SU-DHL-6 (cell line): ENCODE data around the gene SIGLEC1.

Source experiments
- EZH2phosphoT487 ChIP-seq: fragments of 200-600 bp; sonication (generic), shearing (Covaris generic); conservative IDR thresholded peaks from 2 replicates; pipeline ENCODE4 v1.6.1; 2018; ENCODE audit warnings: mild to moderate bottlenecking, antibody characterized with exemption, low read length, moderate library complexity, mixed read lengths
- TF ChIP-seq, protein P1 (sequence below): fragments of 200-600 bp; sonication (generic); IDR thresholded peaks from one replicate; pipeline ENCODE4 v1.5.1; 2017; ENCODE audit warnings: antibody characterized with exemption, mild to moderate bottlenecking, low read length, moderate library complexity; ENCODE audit not compliant: insufficient read depth, poor library complexity, severe bottlenecking

DNA sequence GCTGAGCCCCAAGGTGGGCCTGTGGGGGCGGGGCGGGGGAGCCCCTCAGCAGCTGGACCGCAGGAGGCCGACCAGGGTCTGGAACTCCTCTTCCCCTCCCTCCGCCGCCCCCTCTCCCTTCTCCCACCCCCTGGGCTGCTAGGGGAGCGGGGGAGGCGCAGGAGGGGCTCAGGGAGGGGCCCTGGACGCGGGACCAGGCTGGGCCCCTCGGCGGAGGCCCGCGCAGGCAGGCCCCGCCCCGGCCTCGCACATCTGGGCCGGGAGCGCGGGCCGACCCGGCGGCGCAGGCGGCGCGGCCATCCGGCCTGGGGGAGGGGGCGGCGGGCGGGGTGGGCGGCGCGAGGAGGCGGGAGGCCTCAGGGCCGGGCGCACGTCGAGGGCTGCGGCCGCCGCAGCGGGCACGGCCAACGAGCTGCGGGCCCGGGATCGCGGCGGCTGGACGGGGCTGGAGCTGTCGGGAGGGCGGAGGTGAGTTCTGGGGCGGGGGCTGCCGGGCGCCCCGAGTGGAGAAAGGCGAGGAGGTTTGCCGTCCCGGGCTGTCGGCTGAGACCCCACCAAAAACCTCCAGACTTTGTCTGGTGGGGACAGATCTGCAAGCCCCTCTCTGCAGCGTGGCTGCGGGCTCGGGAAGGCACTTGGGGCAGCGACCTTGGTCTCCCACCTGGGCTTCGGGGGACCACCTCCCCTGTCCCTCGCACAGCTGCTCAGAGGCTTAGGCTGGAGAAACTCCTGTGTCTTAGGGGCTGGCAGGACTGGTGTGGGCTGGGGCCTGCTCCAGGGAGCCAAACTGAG is 20.1 kb upstream of the SIGLEC1 start, which contains the start of gene HSPA12B:
- TF ChIP-seq, protein P1, sequence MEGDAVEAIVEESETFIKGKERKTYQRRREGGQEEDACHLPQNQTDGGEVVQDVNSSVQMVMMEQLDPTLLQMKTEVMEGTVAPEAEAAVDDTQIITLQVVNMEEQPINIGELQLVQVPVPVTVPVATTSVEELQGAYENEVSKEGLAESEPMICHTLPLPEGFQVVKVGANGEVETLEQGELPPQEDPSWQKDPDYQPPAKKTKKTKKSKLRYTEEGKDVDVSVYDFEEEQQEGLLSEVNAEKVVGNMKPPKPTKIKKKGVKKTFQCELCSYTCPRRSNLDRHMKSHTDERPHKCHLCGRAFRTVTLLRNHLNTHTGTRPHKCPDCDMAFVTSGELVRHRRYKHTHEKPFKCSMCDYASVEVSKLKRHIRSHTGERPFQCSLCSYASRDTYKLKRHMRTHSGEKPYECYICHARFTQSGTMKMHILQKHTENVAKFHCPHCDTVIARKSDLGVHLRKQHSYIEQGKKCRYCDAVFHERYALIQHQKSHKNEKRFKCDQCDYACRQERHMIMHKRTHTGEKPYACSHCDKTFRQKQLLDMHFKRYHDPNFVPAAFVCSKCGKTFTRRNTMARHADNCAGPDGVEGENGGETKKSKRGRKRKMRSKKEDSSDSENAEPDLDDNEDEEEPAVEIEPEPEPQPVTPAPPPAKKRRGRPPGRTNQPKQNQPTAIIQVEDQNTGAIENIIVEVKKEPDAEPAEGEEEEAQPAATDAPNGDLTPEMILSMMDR = no peak
- no peak for TF ChIP-seq EZH2phosphoT487
